ENCODE data around the gene CHD6.

GRCh38 chr20:41406896-41407444 lies 211.2 kb downstream of the CHD6 start:
- no peak for TF ChIP-seq CTCF (IDR thresholded peaks at IDR 0.05)
- no peak for TF ChIP-seq POLR2A (IDR thresholded peaks at IDR 0.05)

Data from adrenal gland (tissue), 5 donors.